ENCODE measurements around the gene DCBLD2. TPM values are rescaled to one million over a fixed set of nuclear protein-coding genes. Genes with fewer than 3 reads are reported as not detected.

Gene DCBLD2, protein sequence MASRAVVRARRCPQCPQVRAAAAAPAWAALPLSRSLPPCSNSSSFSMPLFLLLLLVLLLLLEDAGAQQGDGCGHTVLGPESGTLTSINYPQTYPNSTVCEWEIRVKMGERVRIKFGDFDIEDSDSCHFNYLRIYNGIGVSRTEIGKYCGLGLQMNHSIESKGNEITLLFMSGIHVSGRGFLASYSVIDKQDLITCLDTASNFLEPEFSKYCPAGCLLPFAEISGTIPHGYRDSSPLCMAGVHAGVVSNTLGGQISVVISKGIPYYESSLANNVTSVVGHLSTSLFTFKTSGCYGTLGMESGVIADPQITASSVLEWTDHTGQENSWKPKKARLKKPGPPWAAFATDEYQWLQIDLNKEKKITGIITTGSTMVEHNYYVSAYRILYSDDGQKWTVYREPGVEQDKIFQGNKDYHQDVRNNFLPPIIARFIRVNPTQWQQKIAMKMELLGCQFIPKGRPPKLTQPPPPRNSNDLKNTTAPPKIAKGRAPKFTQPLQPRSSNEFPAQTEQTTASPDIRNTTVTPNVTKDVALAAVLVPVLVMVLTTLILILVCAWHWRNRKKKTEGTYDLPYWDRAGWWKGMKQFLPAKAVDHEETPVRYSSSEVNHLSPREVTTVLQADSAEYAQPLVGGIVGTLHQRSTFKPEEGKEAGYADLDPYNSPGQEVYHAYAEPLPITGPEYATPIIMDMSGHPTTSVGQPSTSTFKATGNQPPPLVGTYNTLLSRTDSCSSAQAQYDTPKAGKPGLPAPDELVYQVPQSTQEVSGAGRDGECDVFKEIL
- total RNA-seq: 120 and 128 TPM in 2 replicates

DNA sequence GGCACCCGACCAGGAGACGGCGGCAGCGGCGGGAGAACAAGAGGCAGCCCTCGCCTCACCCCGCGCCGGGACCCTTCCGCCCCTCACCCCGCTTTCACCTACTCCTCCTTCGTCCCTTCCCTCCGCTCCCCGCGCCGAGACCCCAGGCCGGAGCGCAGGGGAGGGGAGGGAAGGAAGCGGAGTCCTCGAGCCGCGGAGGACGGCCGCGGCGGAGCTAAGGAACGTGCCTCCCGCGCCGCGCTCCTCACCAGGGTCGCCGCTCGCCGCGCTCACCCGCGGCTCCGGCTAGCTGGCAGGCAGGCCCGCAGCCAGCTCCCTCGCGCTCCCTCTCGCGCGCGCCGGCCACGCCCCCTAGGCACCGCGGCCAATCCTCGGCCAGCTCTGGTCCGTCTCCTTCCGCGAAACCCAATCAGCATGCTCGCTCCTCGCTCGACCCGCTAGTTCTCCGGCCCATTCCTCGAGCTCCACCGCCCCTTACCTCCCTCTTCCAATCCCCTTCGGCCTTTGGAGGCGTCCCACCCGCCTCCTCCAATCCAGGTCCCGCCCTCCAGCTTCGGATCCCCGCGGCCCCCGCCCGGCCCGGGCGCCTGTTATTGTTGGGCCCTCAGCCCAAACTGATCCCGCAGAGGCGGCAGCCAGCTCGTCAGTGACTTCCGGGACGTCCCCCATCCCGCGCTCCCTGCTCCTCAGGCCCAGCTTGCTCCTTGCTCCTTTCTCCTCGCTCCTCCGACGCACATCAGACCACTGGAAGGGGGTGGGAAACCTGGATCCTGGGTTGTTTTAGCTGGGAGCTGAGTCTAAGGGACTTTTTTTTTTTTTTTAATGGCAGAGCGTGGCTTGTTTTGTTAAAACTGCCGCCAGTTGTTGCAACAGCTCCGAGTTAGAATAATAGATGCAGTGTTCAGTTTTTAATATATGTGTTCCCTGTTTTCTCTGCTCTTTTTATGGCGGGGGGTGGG is at the start of gene DCBLD2:
TSS of gene DCBLD2 (minus strand) at position 304 of the 959 bp plus-strand sequence. CDS start 369 bp downstream, outside the sequence.

GRCh38 chr3:98763076-98763475 is 138.4 kb downstream of the DCBLD2 start, which contains the start of gene ST3GAL6:
Gene ST3GAL6, plus strand, starts transcription at chr3:98763340. Its CDS starts 5,101 bp downstream, at chr3:98768441.

Other genes with a start within 250 kb of the DCBLD2 start
- gene ST3GAL6, start 138.4 kb downstream of the DCBLD2 start, total RNA-seq: 0.87 and 0.99 TPM in 2 replicates

All from smooth muscle cell of trachea (primary cell).